ENCODE data around the gene BMP8A. TPM values are rescaled to one million over a fixed set of nuclear protein-coding genes. Genes with fewer than 3 reads are reported as not detected.
"Not testable (repeated sequence)": the region's sequence is repeated elsewhere in the genome, so short reads cannot be mapped to it uniquely, and the experiment has no call there.

BMP8A gene
- polyA plus RNA-seq, 1 donor (not counting 4 experiments of a cell fraction or from before 2014, with no cell fraction given): not detected

- H3K4me1 ChIP-seq (ENCODE audit: control insufficient read depth, extremely low read depth, insufficient read depth, low read length); H3K9me1 ChIP-seq (ENCODE audit: control insufficient read depth, extremely low read depth, insufficient read depth, low read length); H3K27ac ChIP-seq (ENCODE audit: control insufficient read depth, insufficient read depth, low read length); DNase-seq (ENCODE audit: low read depth, low spot score); dilution Hi-C loops (cut with MboI; ENCODE audit: extremely low pct_ligation_motif_present, low sequenced_read_pairs); H3K4me3 ChIP-seq (ENCODE audit: control insufficient read depth in 2 of 3, extremely low read depth in 1 of 3, insufficient read depth in 2 of 3, low read depth in 1 of 3, low read length in 3 of 3); H2AFZ ChIP-seq (ENCODE audit: control insufficient read depth, low read length); H3K27me3 ChIP-seq (ENCODE audit: control insufficient read depth, extremely low read depth, insufficient read depth, low read length); FAIRE-seq; H3K79me2 ChIP-seq (ENCODE audit: control insufficient read depth, insufficient read depth, low read length); H3K4me2 ChIP-seq (ENCODE audit: control insufficient read depth, extremely low read depth, insufficient read depth, low read depth, low read length); H3K9ac ChIP-seq (ENCODE audit: control insufficient read depth, extremely low read depth, insufficient read depth, low read length); H4K20me1 ChIP-seq (ENCODE audit: control insufficient read depth, extremely low read depth, insufficient read depth, low read length); H3K9me3 ChIP-seq (ENCODE audit: control insufficient read depth, low read depth, low read length); H3K36me3 ChIP-seq (ENCODE audit: control insufficient read depth in 2 of 2, extremely low read depth in 1 of 2, insufficient read depth in 2 of 2, low read length in 2 of 2): not testable (repeated sequence)
Observed at GRCh38 chr1:39522221-39522620, 30.8 kb downstream of the BMP8A start.

- no peak overlapping the region for H3K27ac ChIP-seq (ENCODE audit: control insufficient read depth, insufficient read depth, low read length)
- H3K79me2 ChIP-seq (ENCODE audit: control insufficient read depth, insufficient read depth, low read length): no peaks in the 10 kb centered on the region
- H3K4me2 ChIP-seq (ENCODE audit: control insufficient read depth, extremely low read depth, insufficient read depth, low read depth, low read length): no peak overlapping the region
- no peaks in the 10 kb centered on the region for H3K9me3 ChIP-seq (ENCODE audit: control insufficient read depth, low read depth, low read length)
- DNase-seq (ENCODE audit: low read depth, low spot score): no peak
- no peaks in the 10 kb centered on the region for H3K27me3 ChIP-seq (ENCODE audit: control insufficient read depth, extremely low read depth, insufficient read depth, low read length)
- TF ChIP-seq CTCF (optimal IDR thresholded peaks at IDR 0.05 in 1 of 3, IDR thresholded peaks at IDR 0.05 in 1 of 3, conservative IDR thresholded peaks at IDR 0.05 in 1 of 3; ENCODE audit: extremely low read depth in 1 of 3, insufficient read depth in 2 of 3, low read length in 3 of 3): no peak
- H3K36me3 ChIP-seq (ENCODE audit: control insufficient read depth in 2 of 2, extremely low read depth in 1 of 2, insufficient read depth in 2 of 2, low read length in 2 of 2): peaks cover 4 to 6% of the 10 kb centered on the region in 2 experiments
- dilution Hi-C loops (cut with MboI; ENCODE audit: extremely low pct_ligation_motif_present, low sequenced_read_pairs): no loop called here
- no peak overlapping the region for H3K9ac ChIP-seq (ENCODE audit: control insufficient read depth, extremely low read depth, insufficient read depth, low read length)
- no peaks in the 10 kb centered on the region for H4K20me1 ChIP-seq (ENCODE audit: control insufficient read depth, extremely low read depth, insufficient read depth, low read length)
- H3K4me1 ChIP-seq (ENCODE audit: control insufficient read depth, extremely low read depth, insufficient read depth, low read length): no peaks in the 10 kb centered on the region
- no peak overlapping the region for H2AFZ ChIP-seq (ENCODE audit: control insufficient read depth, low read length)
- no peaks in the 10 kb centered on the region for H3K9me1 ChIP-seq (ENCODE audit: control insufficient read depth, extremely low read depth, insufficient read depth, low read length)
- FAIRE-seq: no peak
- no peak overlapping the region for H3K4me3 ChIP-seq (ENCODE audit: control insufficient read depth in 2 of 3, extremely low read depth in 1 of 3, insufficient read depth in 2 of 3, low read depth in 1 of 3, low read length in 3 of 3)
Observed at GRCh38 chr1:39522661-39523567, 31.5 kb downstream of the BMP8A start.

GRCh38 chr1:39524171-39524570 lies 32.7 kb downstream of the BMP8A start:
- H3K4me3 ChIP-seq (ENCODE audit: control insufficient read depth in 2 of 3, extremely low read depth in 1 of 3, insufficient read depth in 2 of 3, low read depth in 1 of 3, low read length in 3 of 3): no peak overlapping the region
- H2AFZ ChIP-seq (ENCODE audit: control insufficient read depth, low read length): no peak overlapping the region
- H3K9me3 ChIP-seq (ENCODE audit: control insufficient read depth, low read depth, low read length): no peaks in the 10 kb centered on the region
- H3K4me2 ChIP-seq (ENCODE audit: control insufficient read depth, extremely low read depth, insufficient read depth, low read depth, low read length): no peak overlapping the region
- no peaks in the 10 kb centered on the region for H3K9me1 ChIP-seq (ENCODE audit: control insufficient read depth, extremely low read depth, insufficient read depth, low read length)
- DNase-seq (ENCODE audit: low read depth, low spot score): no peak
- no peak overlapping the region for H3K9ac ChIP-seq (ENCODE audit: control insufficient read depth, extremely low read depth, insufficient read depth, low read length)
- dilution Hi-C loops (cut with MboI; ENCODE audit: extremely low pct_ligation_motif_present, low sequenced_read_pairs): no loop called here
- FAIRE-seq: no peak
- H3K79me2 ChIP-seq (ENCODE audit: control insufficient read depth, insufficient read depth, low read length): no peaks in the 10 kb centered on the region
- H3K4me1 ChIP-seq (ENCODE audit: control insufficient read depth, extremely low read depth, insufficient read depth, low read length): no peaks in the 10 kb centered on the region
- no peak overlapping the region for H3K27ac ChIP-seq (ENCODE audit: control insufficient read depth, insufficient read depth, low read length)
- H4K20me1 ChIP-seq (ENCODE audit: control insufficient read depth, extremely low read depth, insufficient read depth, low read length): no peaks in the 10 kb centered on the region
- H3K36me3 ChIP-seq (ENCODE audit: control insufficient read depth in 2 of 2, extremely low read depth in 1 of 2, insufficient read depth in 2 of 2, low read length in 2 of 2): peaks cover 9 to 15% of the 10 kb centered on the region in 2 experiments
- TF ChIP-seq EZH2 (IDR thresholded peaks at IDR 0.05; ENCODE audit: low read length) (no peak), CTCF (optimal IDR thresholded peaks at IDR 0.05 in 1 of 3, IDR thresholded peaks at IDR 0.05 in 1 of 3, conservative IDR thresholded peaks at IDR 0.05 in 1 of 3; ENCODE audit: extremely low read depth in 1 of 3, insufficient read depth in 2 of 3, low read length in 3 of 3) (no peak)
- H3K27me3 ChIP-seq (ENCODE audit: control insufficient read depth, extremely low read depth, insufficient read depth, low read length): no peaks in the 10 kb centered on the region

All from keratinocyte (primary cell).